NCI-H748 (cell line): ENCODE data around the gene TSC22D3.

Source experiments
- DNase-seq: peaks from one replicate; lab custom pipeline; 2025; ENCODE audit not compliant: unreplicated experiment; lab: John Stamatoyannopoulos, UW

The TSC22D3 gene

DNA sequence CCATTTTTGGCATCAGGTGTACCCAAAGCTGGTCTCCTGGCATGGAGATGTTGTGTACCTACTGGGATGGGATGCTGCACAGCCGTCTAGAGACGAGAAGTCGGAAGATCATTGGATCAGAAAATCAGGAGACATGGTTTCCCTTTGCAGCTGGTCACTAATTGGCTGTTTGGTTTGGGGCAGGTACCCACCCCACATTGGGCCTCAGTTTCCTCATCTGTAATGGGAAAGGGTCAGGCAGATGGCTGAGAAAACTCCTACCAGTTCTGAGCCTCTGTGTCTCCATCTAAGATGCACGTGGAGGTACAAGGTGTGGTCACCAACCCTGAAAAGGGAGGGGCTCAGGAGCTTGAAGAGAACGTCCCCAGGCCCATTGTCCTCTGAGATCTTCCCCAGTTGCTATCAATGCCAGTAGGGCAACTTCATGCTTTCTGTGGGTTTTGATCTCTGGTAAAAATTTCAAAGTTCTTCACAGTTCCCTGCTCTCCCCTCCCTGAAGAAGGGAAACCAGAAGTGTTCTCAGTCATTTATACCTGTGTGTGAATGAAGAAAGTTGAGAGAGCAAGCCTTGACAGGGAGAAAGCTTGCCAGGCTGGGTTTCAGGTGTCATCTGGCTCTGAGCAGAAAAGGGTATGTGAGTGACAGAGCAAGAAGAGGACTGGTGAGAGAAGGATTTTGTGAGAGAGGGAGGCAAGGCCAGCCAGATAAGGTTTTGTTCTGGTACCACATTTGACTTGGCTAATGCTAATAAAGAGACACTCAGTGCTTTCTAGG is 15.1 kb downstream of the TSC22D3 start:
- DNase-seq, result no peak

DNA sequence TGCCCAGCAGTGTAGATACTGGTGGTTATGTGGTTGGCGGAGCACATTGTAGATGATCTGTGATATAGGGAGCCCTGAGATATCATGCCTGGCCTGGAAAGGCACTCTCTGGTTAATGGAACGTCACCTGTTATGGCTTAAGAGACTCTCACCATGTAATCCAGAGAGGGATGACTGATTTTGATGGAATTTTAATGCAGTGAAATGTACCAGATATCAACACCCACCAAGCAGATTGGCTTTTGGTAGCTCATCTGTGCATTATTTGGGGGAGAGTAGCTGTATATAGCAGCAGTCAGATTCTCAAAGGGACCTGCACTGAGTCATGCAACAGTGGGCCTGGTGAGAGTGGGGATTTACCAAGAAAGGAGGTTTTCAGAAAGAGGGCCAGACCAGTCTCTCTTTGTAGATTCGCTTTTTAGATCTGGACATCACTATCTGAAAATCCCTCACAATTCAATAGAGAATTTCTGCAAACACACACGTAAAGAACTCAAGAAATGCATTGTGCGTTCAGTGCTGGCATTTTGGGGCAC is 17.3 kb downstream of the TSC22D3 start:
- DNase-seq, result no peak

DNA sequence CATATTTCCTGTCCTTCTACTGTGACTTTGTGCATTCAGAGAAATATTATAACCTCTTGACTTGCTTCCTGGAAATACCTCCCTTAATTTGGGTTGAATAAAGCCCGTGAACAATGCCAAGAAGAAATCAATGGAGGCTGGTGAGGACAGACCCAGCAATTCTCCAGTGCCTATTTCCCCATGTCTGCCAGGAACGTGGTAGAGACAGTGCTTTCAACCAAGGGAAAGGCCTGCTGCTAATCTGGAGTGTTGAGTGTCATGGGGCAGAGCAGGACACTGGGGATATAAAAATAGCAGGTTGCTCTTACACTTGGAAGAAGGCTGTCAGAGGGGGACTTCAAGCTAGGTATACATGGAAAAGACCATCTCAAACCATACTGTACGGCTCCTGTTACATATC is 19.9 kb downstream of the TSC22D3 start:
- DNase-seq, result no peak

DNA sequence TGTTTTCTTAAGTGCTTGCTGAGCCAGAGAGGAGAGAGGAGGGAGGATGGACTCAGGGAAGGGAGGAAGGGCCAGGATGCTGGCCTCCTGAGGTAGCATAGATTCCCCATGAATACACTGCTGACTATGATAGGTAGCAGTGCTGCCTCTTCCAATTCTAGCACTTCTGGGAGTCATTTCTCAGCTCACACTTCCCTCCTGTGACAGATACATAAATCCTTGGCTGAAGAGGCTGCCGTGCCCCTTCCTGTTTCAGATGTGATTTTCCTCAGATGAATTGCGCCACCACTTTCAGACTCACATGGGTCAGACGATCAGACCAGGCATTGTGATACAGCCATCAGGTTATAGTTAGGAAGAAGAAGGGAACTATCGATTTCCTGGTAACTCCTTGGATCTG is 22.4 kb downstream of the TSC22D3 start:
- no peak for DNase-seq

DNA sequence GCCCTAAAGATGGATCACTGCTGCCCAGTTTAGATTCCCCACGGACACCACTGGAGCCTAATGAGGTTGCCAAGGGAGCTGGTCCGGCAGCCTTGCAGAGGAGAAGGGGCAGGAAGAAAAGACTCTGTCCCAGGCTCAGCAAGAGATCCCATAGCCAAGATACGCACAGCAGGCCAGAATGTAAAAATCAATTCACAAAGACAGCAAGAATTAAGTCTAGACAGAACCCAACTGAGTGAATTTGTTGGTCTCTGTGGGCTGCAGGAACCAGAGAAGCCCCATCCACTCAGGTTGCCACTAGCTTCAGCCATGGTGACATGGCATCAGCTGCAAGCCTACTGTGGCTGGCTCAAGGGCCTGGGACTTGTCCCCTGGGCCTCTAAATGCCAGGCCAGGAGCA is 22.9 kb downstream of the TSC22D3 start:
- DNase-seq, result no peak

DNA sequence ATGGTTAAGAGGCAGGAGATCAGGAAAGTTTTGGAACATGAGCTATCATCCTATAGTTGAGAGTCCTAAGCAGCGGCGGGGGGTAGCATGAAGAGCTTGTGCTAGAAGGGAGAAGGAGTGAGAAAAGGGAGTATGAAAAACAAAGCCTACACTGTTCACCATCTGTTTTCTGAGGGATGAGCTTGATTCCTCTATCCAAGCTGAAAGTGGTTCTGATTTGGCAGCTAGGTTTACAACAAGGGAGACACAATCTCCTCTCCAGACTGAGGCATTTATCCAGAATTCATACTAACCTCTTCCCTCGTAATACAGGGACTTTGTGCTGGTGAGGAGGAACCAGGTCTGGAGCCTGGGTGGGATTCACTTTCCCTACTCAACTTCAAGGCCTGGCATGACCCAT is 23.5 kb downstream of the TSC22D3 start:
- no peak for DNase-seq

DNA sequence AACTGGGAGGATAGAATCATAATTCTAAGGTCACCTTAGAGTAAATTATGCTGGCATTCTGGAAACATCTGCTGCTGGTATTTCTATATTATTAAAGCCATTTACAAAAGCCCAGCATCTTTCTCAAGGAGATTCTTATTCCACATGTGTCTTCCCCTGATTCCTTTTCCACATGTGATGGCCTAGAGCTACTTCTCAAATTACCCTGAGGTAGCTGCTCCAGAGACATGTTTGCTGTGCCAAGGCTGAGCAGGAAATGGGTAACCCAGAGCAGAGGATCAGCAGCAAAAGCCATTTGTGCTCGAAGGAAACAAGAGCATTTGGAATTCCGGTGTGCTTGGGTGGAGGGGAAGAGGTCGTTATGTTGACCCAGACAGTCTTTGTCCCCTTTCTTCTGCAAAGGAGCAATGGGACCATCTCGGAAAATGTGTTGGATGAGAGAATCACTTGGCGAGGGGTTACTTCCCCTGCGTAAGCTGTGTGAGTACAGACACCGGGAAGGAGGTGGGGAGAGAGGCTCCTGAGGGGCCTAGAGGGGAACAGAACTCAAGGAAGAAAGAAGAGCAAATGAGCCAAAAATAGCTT is 24.6 kb downstream of the TSC22D3 start:
- DNase-seq, result no peak

DNA sequence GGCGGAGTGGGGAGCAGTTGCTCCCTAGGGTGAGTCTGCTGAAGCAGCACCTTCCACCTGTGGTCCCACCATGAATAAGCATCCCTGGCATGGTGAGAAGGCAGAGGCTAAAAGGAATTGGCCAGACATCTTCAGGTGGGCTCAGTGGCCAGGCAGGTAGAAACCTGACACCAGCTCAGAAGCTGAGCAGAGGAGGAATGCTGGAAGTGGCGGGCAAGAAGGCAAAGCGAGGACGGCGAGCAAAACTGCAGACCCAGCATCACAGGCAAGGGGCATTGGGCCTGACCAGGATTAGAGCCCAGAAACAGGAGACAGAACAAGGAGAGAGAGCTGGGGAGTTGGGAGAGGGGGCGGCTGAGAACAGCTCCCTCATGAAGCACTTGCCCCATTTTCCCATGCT is 25.3 kb downstream of the TSC22D3 start:
- DNase-seq, result no peak

DNA sequence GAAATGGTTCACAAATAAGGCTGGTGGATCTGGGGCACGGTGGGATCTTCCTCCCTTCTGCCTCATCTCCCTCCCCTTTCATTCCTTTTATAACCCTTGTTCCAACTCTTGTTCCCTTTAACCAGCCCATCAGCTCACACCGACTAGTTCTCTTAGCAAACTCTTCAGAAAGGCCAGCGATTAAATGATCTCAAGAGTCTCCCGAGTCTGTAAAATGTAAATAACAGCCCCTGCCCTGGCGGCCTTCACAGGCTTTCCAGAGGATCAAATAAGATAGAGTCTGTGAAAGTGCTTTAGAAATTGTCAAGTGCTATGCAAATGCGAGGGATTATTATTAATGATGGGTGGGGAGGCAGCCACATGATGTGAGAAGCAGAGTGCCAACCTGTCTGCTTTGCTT is 27.1 kb downstream of the TSC22D3 start:
- DNase-seq, result no peak

DNA sequence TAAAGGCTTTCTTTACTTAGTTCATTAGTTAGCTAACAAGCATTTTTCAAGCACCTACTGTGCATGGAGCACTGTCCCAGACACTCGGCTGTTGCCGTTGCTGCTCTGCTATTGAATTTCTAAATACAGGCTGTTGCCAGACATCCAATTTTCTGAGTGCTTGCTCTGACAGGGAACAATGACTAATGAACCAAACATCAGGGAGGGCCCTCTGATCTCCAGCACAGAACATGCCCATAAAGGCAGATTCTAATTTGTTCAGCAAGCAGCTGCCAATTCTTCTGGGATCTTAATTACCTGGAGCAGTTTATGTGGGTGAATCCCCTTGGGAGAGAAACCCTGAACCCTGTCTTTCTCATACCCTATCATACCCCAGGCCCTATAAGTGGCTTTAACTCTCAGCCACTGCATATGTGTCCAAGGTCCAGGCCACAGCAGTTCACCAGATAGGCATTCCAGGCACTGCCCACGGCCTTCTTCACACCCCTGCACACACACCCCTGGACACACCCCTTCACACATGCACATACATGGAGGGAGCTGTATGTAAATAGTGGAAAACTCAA is 27.9 kb downstream of the TSC22D3 start:
- peak; percentile 93 for DNase-seq

DNA sequence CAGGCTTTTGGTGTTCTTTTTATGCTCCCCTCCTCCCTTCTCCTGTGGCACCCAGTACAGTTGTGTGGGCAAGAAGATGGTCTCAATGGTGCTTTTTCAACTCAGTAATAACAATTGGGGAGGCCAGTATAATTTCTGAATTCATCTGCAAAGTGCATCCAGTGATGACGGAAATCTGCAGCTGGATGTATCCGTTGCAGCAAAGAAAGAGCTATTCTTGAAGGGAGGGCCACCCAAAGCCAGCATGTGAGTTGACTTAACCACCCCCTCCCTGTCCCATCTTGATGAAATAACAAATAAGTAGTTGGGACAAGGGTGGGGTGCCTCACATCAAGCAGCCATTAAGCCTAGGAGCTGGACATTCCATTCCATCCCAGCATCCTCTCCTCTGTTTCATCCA is 30.7 kb downstream of the TSC22D3 start:
- no peak for DNase-seq

DNA sequence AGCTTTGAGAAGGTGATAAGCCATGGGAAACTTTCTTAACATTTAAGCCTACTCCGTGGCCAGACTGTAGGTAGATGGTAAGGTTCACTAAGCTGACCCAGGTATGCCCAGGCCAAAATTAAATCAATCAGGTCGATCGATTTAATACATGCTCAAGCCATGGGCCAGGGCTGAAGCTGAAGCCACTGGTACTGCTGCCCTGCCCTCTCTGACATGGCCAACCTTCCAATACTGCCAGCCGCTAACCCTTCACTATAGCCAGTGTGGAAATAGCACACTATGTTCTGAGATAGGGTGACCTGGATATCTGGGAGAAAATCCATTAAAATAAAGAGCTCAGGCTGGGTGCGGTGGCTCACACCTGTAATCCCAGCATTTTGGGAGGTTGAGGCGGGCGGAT is 31.6 kb downstream of the TSC22D3 start:
- DNase-seq, result no peak

DNA sequence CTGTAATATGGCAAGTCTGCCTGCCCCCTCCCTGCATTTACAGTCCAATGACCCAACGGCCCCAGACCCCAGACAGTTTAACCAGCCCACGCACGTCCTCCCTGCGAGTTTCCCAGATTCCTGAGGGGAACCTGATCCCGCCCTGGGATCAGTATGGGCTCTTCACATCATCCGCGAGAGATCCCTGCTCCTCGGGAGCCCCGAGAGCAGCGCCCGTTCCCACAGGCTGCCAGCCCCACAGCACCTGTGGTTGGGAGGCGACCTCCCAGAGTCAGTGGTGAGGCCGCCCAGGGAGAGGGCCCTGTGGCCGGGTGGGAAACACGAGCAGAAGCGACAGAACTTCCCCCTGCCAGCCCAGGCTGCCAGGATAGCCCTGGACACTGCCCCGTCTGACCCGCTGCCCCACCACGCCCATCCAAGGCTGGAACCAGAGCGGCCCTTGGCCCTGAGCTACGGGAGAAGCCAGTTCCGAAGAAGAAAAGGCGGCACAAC is 32.8 kb downstream of the TSC22D3 start:
- DNase-seq, result no peak

DNA sequence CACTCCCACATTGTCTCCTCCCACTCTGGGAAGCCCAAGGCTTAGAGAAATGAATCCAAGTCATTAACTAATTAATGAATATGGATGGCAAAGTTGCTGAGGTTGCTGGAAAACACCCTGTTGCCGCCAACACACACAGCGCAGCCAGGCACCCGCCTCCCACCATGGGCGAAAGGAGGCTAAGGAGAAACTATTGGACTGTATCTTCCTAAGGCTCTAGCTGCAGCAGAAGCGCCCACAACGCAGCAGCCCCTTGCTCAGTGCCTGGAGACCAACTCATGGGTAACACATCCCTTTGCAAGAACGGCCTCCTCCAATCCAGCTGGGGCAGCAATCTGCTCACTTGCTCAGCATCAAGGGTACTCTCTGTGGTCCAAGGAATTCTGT is 34.2 kb downstream of the TSC22D3 start:
- DNase-seq, result no peak

DNA sequence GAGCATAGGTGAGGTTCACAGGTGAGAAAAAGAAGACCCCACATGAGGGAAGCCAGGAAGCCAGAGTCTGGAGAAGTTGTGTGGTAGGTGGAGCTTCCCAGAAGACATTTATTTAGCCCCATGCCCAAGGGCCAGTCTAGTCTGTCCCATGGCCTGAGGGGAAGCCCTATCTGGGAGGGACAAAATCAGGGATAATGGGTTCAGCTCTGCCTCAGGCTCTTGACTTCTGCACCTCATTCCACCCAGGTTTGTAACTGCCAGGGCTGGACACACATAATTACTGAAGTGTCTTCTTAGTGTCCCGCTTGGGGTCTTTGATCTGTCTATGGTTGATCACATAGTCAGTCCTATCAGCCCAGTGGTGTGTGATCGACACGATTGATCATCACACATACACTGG is 36.0 kb downstream of the TSC22D3 start:
- no peak for DNase-seq

DNA sequence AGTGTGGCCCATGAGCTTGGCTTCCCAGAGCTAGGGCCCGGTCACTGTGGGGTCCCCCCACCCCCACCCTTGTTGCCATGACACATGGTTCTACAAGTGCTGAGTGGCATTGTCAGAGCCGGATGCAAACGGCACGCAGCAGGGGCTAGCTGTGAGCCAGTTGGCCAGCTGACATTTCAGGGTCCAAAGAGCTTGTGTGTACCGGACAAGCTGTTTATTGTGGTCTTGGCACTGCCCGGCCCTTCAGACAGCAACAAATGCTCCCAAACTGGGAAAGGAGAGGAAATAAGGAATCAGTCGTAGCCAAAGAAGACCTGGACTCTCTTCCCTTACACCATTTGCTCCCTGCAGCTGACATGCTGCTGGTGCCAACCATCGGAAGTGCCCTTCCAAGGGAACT is 36.8 kb downstream of the TSC22D3 start:
- DNase-seq, result no peak

DNA sequence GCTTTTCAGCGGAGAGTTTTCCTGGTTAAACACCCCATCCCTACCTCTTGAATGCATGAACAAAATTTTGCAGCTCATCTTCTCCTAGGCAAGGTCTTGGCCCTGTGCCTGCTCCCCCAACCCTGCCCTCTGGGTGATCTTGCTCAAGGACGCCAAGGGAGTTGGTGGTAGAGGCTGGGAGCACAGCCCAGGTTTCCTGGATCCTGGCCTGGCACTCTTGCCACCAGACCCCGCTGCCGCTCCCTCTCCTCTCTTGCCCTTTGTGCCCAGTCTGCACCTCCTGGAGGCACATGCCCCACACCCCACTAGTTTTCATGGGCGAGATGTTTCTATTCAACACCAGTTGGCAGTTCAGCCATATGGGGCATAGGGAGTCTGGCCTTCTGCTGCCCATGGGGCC is 37.3 kb downstream of the TSC22D3 start:
- no peak for DNase-seq

DNA sequence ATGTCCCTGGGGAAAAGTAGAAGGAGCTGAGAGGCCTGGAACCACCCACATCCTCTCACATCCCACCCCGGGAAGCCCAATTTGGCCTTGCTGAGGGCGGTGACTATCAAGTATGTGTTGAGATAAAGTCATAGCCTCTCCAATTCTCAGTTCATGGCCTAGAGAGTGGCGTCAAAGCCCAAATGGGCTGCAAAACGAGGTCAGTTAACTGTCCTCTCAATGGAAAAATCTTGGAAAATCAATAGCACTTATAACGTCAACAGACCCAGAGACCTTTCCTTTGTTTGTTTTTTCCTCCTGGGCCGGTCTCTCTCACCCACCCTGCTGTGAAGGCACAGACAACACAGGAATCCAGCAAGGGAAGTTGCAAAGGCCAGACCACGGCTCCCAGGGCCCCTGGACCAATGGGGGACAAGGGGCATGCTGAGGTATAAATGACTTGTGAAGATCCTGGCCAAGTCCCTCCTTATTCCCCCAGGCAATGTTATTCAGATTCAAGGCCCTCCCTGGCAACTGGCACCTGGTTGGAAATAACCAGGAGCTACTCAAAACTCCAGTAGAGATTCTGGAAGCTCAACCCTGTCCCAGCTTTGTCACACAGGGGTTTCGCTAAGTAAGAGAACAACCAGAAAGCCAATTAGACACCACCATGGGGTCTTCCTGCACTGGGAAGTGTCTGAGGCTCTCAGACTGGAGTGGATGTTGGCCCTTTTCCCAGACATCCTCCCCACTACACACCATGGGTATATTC is 38.6 kb downstream of the TSC22D3 start:
- DNase-seq, result peak; percentile 76

DNA sequence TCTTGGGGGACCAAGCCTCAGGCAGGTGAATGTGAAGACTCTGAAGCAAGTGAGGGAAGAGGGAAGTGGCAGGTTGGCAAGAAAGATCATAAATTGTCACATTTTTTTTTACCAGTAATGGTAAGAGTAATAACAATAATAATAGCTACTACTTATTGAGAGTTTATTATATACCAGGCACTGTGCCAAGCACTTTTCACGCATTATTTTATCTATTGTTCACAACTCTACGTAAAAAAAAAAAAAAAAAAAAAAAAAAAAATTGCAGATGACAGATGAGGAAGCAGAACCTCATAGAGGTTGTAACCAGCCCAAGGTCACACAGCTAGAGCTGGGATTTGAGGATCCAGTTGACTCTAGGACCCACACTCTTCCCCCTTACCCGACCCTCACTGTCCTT is 40.9 kb downstream of the TSC22D3 start:
- no peak for DNase-seq

DNA sequence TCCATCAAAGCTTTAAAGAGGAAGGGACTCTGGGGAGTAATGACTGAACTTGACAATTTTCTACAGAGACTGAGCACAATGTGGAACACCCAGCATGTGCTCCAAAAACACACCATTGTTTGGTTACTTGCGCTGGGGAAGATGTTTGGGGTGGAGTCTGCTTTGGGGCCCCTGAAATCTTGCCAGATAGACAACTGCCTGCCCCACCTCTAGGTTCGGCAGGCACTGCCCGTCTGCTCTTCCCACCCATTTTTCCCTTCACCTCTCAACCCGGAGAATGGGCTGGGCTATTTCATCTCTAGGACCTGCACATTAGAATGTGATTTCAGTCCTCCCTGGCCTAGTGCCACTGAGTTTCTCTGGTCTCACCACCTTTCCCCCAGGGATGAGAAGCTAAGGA is 41.9 kb downstream of the TSC22D3 start:
- DNase-seq, result no peak

DNA sequence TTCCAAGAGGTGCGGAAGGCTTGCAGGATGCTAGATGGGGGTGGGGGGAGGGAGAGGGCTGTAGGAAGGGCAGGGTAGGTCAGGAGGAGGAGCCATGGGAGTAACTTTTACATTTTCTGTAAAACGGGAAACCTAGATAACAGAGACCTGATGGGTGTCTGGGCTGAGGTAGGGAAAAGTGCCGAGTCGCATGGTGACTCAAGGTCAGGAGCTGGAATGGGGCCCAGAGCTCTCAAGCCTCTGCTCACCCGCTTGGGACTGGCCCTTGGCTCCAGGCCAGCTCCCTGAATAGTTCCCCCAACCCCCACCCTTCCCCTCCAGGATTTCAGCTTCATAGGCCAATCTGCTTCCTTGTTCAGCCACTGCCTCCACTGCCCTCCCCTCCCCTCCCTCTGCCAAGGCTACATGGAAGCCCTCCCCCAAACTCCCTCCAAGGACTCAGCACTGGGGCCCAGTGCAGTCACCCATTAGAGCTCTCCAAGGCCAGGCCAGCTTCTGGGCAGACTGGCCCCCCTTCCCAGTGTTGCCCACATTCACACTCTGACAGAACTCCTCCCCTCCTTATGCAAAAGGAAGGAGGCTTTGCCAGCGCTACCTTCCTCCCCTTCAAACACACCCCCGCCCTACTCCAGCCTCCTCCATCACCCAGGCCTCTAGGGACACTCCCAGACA is 43.6 kb downstream of the TSC22D3 start:
- DNase-seq, result peak; percentile 44
